Fibroblast of peridontal ligament (primary cell): ENCODE measurements around the gene ASGR1.

Source experiments
- DNase-seq: peaks from one replicate; pipeline ENCODE4 v3.0.0-alpha.2; 2010; ENCODE audit errors: extremely low read depth

Gene ASGR1

GRCh38 chr17:7179317-7180254, at the start of gene ASGR1:
ASGR1 (minus strand) TSS chr17:7179370; CDS start chr17:7178563, 807 bp downstream.
- no peak for DNase-seq

- DNase-seq, result no peak
These were observed 49.8 kb upstream of the ASGR1 start for GRCh38 chr17:7228920-7229319.

GRCh38 chr17:7226721-7227710, 47.8 kb upstream of the ASGR1 start:
- DNase-seq, result no peak

GRCh38 chr17:7225711-7226331, 46.7 kb upstream of the ASGR1 start:
- no peak for DNase-seq

GRCh38 chr17:7224661-7225111, 45.5 kb upstream of the ASGR1 start:
- no peak for DNase-seq

GRCh38 chr17:7224110-7224509, 44.9 kb upstream of the ASGR1 start:
- no peak for DNase-seq

GRCh38 chr17:7223375-7223774, 44.2 kb upstream of the ASGR1 start:
- DNase-seq, result no peak

GRCh38 chr17:7222972-7223292, 43.8 kb upstream of the ASGR1 start:
- no peak for DNase-seq

GRCh38 chr17:7222093-7222971, 43.2 kb upstream of the ASGR1 start:
- DNase-seq, result no peak

- no peak for DNase-seq
These were observed 42.3 kb upstream of the ASGR1 start for GRCh38 chr17:7221278-7222092.

GRCh38 chr17:7220593-7221277, 41.6 kb upstream of the ASGR1 start:
- peak; percentile 58 for DNase-seq

- DNase-seq, result peak; percentile 79
These were observed 40.8 kb upstream of the ASGR1 start, which contains the start of the genes ACADVL and DLG4 for GRCh38 chr17:7219812-7220592. ACADVL (plus strand) TSS chr17:7219938; CDS start chr17:7219985, 47 bp downstream. DLG4 (minus strand) TSS chr17:7219836.

- DNase-seq, result peak; percentile 4
These were observed 40.1 kb upstream of the ASGR1 start for GRCh38 chr17:7219229-7219811.

GRCh38 chr17:7218758-7219157, 39.6 kb upstream of the ASGR1 start:
- no peak for DNase-seq

GRCh38 chr17:7218166-7218565, 39.0 kb upstream of the ASGR1 start:
- no peak for DNase-seq

GRCh38 chr17:7217113-7217987, 38.2 kb upstream of the ASGR1 start:
- DNase-seq, result peak; percentile 71
